ENCODE results near the gene PAK3. TPM values are rescaled to one million over a fixed set of nuclear protein-coding genes. Genes with fewer than 3 reads are reported as not detected.

Gene PAK3
- total RNA-seq, result 0.95 and 1.2 TPM in 2 replicates

GRCh38 chrX:111095974-111096895 lies at the start of gene PAK3:
TSS of gene PAK3 (plus strand) at chrX:111096191. CDS start at chrX:111123104, 26,913 bp downstream.

GRCh38 chrX:111270339-111270738 lies 174.3 kb downstream of the PAK3 start, which contains the start of gene CAPN6:
TSS of gene CAPN6 (minus strand) at chrX:111270483. CDS start at chrX:111263936, 6,547 bp downstream.

Other genes with a start within 250 kb of the PAK3 start
- 0.68 TPM in 1 of 2 replicates, not detected in the other for gene CAPN6, start 174.3 kb downstream of the PAK3 start, total RNA-seq

Data from hair follicular keratinocyte (primary cell).